ENCODE measurements around the gene PCGF2. TPM values are rescaled to one million over a fixed set of nuclear protein-coding genes. Genes with fewer than 3 reads are reported as not detected.

PCGF2 gene
- total and polyA plus RNA-seq, 9 of the 15 experiments (the other 6 are each of a cell fraction or from before 2014, with no cell fraction given): 1.3 to 33.4 (median 7.0) TPM

DNA sequence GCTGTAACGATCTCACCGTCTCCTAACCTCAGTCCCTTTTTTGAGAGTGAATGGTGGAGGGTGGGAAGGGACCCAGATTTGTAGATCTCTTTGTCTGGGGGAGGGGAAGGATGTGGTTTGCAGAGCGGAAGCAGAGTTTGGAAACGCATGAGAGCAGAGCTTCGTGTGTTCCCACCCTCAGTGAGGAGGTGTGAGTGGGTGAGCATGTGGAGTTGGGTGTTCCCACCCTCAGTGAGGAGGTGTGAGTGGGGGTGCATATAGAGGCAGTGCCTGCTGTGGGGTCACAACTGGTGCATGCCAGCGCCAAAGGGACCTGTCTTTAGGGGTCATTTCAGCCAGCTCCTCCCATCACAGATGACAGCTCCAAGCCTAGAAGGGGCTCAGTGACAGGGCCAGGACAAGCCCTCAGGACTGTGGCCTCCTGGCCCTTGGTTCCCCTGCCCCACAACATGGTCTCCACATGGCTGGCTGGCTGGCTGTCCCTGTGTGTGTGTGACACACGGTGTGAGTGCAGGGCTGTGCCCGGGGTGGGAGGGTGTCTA, 19.8 kb downstream of the PCGF2 start (continued):
- TF ChIP-seq, protein P1, sequence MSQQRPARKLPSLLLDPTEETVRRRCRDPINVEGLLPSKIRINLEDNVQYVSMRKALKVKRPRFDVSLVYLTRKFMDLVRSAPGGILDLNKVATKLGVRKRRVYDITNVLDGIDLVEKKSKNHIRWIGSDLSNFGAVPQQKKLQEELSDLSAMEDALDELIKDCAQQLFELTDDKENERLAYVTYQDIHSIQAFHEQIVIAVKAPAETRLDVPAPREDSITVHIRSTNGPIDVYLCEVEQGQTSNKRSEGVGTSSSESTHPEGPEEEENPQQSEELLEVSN (IDR thresholded peaks at IDR 0.05; ENCODE audit: borderline replicate concordance in 1 of 2, extremely low read depth in 1 of 2, insufficient read depth in 1 of 2, insufficient read length in 1 of 2, low read depth in 1 of 2, low read length in 1 of 2, poor library complexity in 1 of 2, severe bottlenecking in 1 of 2): peak; percentile 94 to 99
- TF ChIP-seq ZKSCAN8 (CRISPR knock-in tag; IDR thresholded peaks at IDR 0.05): no peak
- peak; percentile 34; the same call in 1 of the 2 replicates for TF ChIP-seq ZNF239 (CRISPR knock-in tag; IDR thresholded peaks at IDR 0.05)
- TF ChIP-seq, protein P2, sequence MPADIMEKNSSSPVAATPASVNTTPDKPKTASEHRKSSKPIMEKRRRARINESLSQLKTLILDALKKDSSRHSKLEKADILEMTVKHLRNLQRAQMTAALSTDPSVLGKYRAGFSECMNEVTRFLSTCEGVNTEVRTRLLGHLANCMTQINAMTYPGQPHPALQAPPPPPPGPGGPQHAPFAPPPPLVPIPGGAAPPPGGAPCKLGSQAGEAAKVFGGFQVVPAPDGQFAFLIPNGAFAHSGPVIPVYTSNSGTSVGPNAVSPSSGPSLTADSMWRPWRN (IDR thresholded peaks at IDR 0.05; ENCODE audit: low read depth): 0 out of 2 replicates have a peak, but pooled peaks have one; percentile 26
- TF ChIP-seq ZSCAN32 (CRISPR knock-in tag; IDR thresholded peaks at IDR 0.05): no peak
- TF ChIP-seq, protein P3, sequence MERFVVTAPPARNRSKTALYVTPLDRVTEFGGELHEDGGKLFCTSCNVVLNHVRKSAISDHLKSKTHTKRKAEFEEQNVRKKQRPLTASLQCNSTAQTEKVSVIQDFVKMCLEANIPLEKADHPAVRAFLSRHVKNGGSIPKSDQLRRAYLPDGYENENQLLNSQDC (CRISPR knock-in tag; IDR thresholded peaks at IDR 0.05): no peak
- TF ChIP-seq, protein P4, sequence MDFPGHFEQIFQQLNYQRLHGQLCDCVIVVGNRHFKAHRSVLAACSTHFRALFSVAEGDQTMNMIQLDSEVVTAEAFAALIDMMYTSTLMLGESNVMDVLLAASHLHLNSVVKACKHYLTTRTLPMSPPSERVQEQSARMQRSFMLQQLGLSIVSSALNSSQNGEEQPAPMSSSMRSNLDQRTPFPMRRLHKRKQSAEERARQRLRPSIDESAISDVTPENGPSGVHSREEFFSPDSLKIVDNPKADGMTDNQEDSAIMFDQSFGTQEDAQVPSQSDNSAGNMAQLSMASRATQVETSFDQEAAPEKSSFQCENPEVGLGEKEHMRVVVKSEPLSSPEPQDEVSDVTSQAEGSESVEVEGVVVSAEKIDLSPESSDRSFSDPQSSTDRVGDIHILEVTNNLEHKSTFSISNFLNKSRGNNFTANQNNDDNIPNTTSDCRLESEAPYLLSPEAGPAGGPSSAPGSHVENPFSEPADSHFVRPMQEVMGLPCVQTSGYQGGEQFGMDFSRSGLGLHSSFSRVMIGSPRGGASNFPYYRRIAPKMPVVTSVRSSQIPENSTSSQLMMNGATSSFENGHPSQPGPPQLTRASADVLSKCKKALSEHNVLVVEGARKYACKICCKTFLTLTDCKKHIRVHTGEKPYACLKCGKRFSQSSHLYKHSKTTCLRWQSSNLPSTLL (IDR thresholded peaks at IDR 0.05): no peak
- TF ChIP-seq, protein P5, sequence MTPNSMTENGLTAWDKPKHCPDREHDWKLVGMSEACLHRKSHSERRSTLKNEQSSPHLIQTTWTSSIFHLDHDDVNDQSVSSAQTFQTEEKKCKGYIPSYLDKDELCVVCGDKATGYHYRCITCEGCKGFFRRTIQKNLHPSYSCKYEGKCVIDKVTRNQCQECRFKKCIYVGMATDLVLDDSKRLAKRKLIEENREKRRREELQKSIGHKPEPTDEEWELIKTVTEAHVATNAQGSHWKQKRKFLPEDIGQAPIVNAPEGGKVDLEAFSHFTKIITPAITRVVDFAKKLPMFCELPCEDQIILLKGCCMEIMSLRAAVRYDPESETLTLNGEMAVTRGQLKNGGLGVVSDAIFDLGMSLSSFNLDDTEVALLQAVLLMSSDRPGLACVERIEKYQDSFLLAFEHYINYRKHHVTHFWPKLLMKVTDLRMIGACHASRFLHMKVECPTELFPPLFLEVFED (CRISPR knock-in tag; conservative IDR thresholded peaks at IDR 0.05): 0 out of 2 replicates have a peak, but pooled peaks have one; percentile 38
- no peak for TF ChIP-seq ZNF384 (IDR thresholded peaks at IDR 0.05; ENCODE audit: low read depth, low read length)
- peak; percentile 37; the same call in 1 of the 2 replicates for TF ChIP-seq POLR2A (conservative IDR thresholded peaks at IDR 0.05)
- TF ChIP-seq SMARCA4 (IDR thresholded peaks at IDR 0.05): 0 out of 2 replicates have a peak, but pooled peaks have one; percentile 13
- peak; percentile 73; the same call in 1 of the 2 replicates for TF ChIP-seq ZNF76 (CRISPR knock-in tag; IDR thresholded peaks at IDR 0.05; ENCODE audit: borderline replicate concordance)
- peak in 1 of 2 experiments; percentile 74; a peak in 2 of 4 replicates for TF ChIP-seq RCOR1 (IDR thresholded peaks at IDR 0.05; ENCODE audit: borderline replicate concordance in 1 of 2, low read depth in 2 of 2, low read length in 2 of 2)
- TF ChIP-seq JUND (IDR thresholded peaks at IDR 0.05; ENCODE audit: borderline replicate concordance, low read depth, low read length): 0 out of 2 replicates have a peak, but pooled peaks have one; percentile 4
- TF ChIP-seq JUND (tag; IDR thresholded peaks at IDR 0.05; ENCODE audit: borderline replicate concordance, low read depth, low read length): peak; percentile 14; the same call in 1 of the 3 replicates
- TF ChIP-seq ETV5 (CRISPR knock-in tag; IDR thresholded peaks at IDR 0.05; ENCODE audit: low read depth): 0 out of 2 replicates have a peak, but pooled peaks have one; percentile 42
- TF ChIP-seq ZNF311 (CRISPR knock-in tag; IDR thresholded peaks at IDR 0.05): 0 out of 2 replicates have a peak, but pooled peaks have one; percentile 44
- peak; percentile 55 for TF ChIP-seq POLR2G (IDR thresholded peaks at IDR 0.05; ENCODE audit: low read depth, low read length)
- TF ChIP-seq, protein P6, sequence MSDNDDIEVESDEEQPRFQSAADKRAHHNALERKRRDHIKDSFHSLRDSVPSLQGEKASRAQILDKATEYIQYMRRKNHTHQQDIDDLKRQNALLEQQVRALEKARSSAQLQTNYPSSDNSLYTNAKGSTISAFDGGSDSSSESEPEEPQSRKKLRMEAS (CRISPR knock-in tag; IDR thresholded peaks at IDR 0.05): peak; percentile 52
- TF ChIP-seq ETV6 (IDR thresholded peaks at IDR 0.05; ENCODE audit: borderline replicate concordance in 1 of 2, low read depth in 2 of 2, low read length in 1 of 2): peak in 1 of 2 experiments; percentile 39; a peak in 1 of 4 replicates
- TF ChIP-seq ETV6 (CRISPR knock-in tag; IDR thresholded peaks at IDR 0.05; ENCODE audit: borderline replicate concordance): no peak

Data from K562 (cell line).